ENCODE results near the gene FOXR1. TPM values are rescaled to one million over a fixed set of nuclear protein-coding genes. Genes with fewer than 3 reads are reported as not detected.

FOXR1 gene
- total RNA-seq, 3 donors from 2014 or later = not detected

- Histone ChIP-seq H3K27me3 (no peaks in the 10 kb centered on the region), H3K4me3 (no peak overlapping the region), H3K9me3 (no peaks in the 10 kb centered on the region), H3K36me3 (no peaks in the 10 kb centered on the region), H3K4me1 (peaks cover 0 to 19% of the 10 kb centered on the region in 2 donors), H3K27ac (peak overlapping the region; percentile 86 to 90)
- TF ChIP-seq POLR2AphosphoS5 (IDR thresholded peaks at IDR 0.05) (no peak), CTCF (IDR thresholded peaks at IDR 0.05) (no peak), POLR2A (IDR thresholded peaks at IDR 0.05) (no peak)
- DNase-seq (ENCODE audit: low spot score in 2 of 2) = no peak
- intact Hi-C loops (cut with DNase I; ENCODE audit: low total_unique reads) = no loop called here
These were observed 56.9 kb downstream of the FOXR1 start for GRCh38 chr11:119028346-119029068.

GRCh38 chr11:119029069-119029339, 57.4 kb downstream of the FOXR1 start:
- DNase-seq (ENCODE audit: low spot score in 2 of 2) = no peak
- Histone ChIP-seq H3K36me3 (no peaks in the 10 kb centered on the region), H3K4me3 (peak overlapping the region in 2 of 3 donors; percentile 81 to 86), H3K4me1 (peaks cover 0 to 19% of the 10 kb centered on the region in 2 donors), H3K27me3 (no peaks in the 10 kb centered on the region), H3K9me3 (no peaks in the 10 kb centered on the region), H3K27ac (peak overlapping the region; percentile 86 to 90)
- intact Hi-C loops (cut with DNase I; ENCODE audit: low total_unique reads) = no loop called here
- TF ChIP-seq CTCF (IDR thresholded peaks at IDR 0.05) (no peak), POLR2AphosphoS5 (IDR thresholded peaks at IDR 0.05) (no peak), POLR2A (IDR thresholded peaks at IDR 0.05) (no peak)

- Histone ChIP-seq H3K27ac (peak overlapping the region; percentile 86 to 90), H3K27me3 (no peaks in the 10 kb centered on the region), H3K36me3 (no peaks in the 10 kb centered on the region), H3K4me3 (peak overlapping the region; percentile 62 to 86 (median 81)), H3K4me1 (peaks cover 0 to 19% of the 10 kb centered on the region in 2 donors), H3K9me3 (no peaks in the 10 kb centered on the region)
- intact Hi-C loops (cut with DNase I; ENCODE audit: low total_unique reads) = no loop called here
- no peak for DNase-seq (ENCODE audit: low spot score in 2 of 2)
- TF ChIP-seq CTCF (IDR thresholded peaks at IDR 0.05) (no peak), POLR2A (IDR thresholded peaks at IDR 0.05) (no peak), POLR2AphosphoS5 (IDR thresholded peaks at IDR 0.05) (no peak)
These were observed 57.9 kb downstream of the FOXR1 start for GRCh38 chr11:119029340-119030028.

GRCh38 chr11:119030029-119030328, 58.4 kb downstream of the FOXR1 start:
- no peaks in the 10 kb centered on the region for H3K9me3 ChIP-seq
- no peaks in the 10 kb centered on the region for H3K36me3 ChIP-seq
- peaks cover 0 to 19% of the 10 kb centered on the region in 2 donors for H3K4me1 ChIP-seq
- H3K4me3 ChIP-seq = peak overlapping the region; percentile 62 to 86 (median 81)
- TF ChIP-seq CTCF (IDR thresholded peaks at IDR 0.05) (no peak), POLR2AphosphoS5 (IDR thresholded peaks at IDR 0.05) (no peak), POLR2A (IDR thresholded peaks at IDR 0.05) (no peak)
- peak overlapping the region; percentile 86 to 90 for H3K27ac ChIP-seq
- no peak for DNase-seq (ENCODE audit: low spot score in 2 of 2)
- intact Hi-C loops (cut with DNase I; ENCODE audit: low total_unique reads) = no loop called here
- H3K27me3 ChIP-seq = no peaks in the 10 kb centered on the region

- peak in 2 of 3 donors; percentile 89 to 90 for TF ChIP-seq CTCF (IDR thresholded peaks at IDR 0.05)
- peak in 2 of 3 donors; percentile 42 to 49 for TF ChIP-seq POLR2AphosphoS5 (IDR thresholded peaks at IDR 0.05)
- no peak for TF ChIP-seq POLR2A (IDR thresholded peaks at IDR 0.05)
- Histone ChIP-seq H3K4me1 (peaks cover 0 to 19% of the 10 kb centered on the region in 2 donors), H3K36me3 (no peaks in the 10 kb centered on the region), H3K4me3 (peak within 1 kb of the TSS; percentile 62 to 86 (median 81)), H3K27ac (peak within 1 kb of the TSS; percentile 86 to 90), H3K27me3 (no peaks in the 10 kb centered on the region), H3K9me3 (no peaks in the 10 kb centered on the region)
- intact Hi-C loops (cut with DNase I; ENCODE audit: low total_unique reads) = no loop called here
- DNase-seq (ENCODE audit: low spot score in 2 of 2) = peak; percentile 98
These were observed 58.9 kb downstream of the FOXR1 start, which contains the start of gene SLC37A4 for GRCh38 chr11:119030329-119031047. Gene SLC37A4 (minus strand): TSS chr11:119030877.

Measured in breast epithelium (tissue), 4 donors.